Activated effector memory CD4-positive, alpha-beta T cell treated with anti-CD3 and anti-CD28 coated beads, Interleukin-2, amount 50 U/mL, for 16 hours (primary cell): ENCODE results near the gene FGD3.
"Not testable (repeated sequence)": the region's sequence is repeated elsewhere in the genome, so short reads cannot be mapped to it uniquely, and the experiment has no call there.

Experiments
- DNase-seq: peaks from one replicate; pipeline ENCODE4 v3.0.0-alpha.2; 2020

Gene FGD3

DNA sequence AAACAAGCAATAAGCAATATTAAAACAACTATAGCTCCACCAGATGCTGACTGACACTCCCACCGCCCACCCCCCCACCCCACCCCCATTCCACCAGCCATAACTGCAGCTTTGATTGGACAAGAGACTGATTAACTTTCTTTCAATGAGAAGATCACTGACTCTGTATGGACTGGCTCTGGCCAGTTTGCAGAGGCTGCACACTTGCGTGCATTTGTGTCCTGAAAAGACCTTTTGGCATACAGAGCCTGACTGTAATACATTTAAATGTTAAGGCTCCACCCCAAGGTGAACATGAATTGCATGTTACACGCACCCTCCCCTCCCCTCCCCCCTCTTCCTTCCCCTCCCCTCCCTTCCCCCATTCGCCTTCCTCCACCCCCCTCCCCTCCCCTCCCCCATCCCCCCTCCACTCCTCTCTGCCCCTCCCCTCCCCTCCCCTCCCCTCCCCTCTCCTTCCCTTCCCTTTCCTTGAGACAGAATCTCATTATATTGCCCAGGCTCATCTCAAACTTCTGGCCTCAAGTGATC, 31.1 kb downstream of the FGD3 start:
- DNase-seq = no peak

DNA sequence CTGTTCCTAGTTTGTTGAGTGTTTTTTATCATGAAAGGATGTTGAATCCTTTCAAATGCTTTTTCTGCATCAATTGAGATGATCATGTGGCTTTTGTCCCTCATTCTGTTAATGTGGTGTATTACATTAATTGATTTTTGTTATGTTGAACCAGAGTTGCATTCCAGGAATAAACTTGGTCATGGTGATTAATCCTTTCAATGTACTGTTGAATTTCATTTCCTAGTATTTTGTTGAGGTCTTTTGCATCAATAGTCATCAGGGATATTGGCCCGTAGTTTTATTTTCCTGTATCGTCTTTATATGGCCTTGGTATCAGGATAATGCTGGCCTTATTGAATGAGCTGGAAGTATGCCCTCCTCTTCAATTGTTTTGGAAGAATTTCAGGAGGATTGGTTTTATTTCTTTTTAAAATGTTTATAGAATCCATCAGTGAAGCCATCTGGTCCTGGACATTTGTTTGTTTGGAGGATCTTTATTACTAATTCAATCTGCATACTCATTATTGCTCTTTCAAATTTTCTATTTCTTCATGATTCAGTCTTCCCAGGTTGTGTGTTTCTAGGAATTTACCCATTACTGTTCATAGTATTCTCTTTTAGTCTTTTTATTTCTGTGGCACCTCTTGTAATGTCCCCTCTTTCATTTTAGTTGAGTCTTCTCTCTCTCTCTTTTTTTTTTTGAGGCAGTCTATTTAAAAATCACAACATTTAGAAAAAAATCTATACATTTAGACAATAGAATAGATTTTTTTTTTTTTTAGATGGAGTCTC, 32.1 kb downstream of the FGD3 start:
- DNase-seq = no peak

- peak; percentile 69 for DNase-seq
These were observed 32.9 kb downstream of the FGD3 start for GRCh38 chr9:92980085-92980745.

- no peak for DNase-seq
These were observed 34.8 kb downstream of the FGD3 start for GRCh38 chr9:92982130-92982529.

DNA sequence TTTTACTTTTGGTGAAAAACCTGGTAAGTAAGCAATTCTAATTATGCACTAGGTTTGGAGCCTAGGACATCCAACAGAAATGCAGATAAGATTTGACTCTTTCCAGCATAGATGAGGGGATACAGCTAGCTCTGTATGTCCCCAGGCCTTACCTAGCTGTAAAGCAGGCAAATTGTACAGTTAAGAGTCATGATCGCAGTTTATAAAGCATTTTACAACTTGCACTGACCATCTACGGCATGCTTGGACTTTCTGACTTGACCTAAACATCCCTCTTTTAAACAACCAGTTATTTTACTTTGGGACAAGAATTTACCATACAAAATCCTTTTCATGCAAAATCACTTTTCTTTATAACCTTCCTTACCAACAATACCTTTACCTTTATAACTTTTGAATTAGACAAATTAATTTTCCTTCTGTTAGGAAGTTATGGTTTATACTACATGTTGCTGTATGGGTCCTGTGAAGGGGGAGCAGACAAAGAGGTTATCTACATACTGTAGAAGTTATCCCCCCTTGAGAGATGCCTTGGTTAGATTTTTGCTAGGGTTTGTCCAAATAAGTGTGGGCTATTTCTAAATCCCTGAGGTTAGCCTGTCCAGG, 36.8 kb downstream of the FGD3 start:
- DNase-seq = no peak

DNA sequence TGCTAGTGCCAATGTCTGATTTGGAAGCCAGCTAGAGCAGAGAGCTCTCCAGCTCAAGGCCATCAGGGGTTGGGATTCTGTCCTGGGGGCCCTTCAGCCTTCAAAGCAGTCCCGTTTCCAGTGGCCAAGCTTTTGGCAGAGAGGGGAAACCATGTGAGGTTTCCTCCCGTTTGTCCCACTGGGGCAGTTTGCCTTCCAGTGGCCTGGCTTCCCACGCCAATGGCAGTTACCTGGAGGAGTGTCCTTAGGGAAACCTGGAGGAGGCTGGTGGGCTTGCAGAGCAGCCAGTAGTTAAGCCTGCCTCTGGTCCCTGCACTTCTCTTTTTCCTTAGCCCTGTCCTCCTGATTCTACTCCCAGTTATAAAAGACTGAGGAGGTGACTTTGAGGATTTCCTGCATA, 37.7 kb downstream of the FGD3 start:
- DNase-seq = peak; percentile 61

- DNase-seq = peak; percentile 81
These were observed 39.1 kb downstream of the FGD3 start for GRCh38 chr9:92986176-92987119.

- no peak for DNase-seq
These were observed 41.0 kb downstream of the FGD3 start for GRCh38 chr9:92988215-92988768.

DNA sequence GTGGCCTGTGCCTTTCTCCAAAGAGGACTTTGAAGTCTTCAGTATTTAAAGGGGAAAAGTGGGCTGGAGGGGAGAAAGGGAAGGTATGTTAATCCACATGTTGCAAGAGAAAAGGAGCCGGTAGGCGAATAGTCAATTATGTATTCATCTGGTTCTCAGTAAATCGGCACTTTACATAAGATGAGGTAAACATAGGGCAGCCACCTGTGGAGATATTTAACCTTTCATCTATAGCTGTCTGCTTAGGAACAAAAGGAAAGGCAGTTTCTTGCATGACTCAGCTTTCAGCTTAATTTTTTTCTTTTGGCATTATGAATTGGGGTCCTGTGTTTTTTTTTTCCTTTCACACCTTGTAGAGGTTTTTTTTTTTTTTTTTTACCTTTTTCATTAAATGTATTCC, 42.2 kb downstream of the FGD3 start:
- no peak for DNase-seq

DNA sequence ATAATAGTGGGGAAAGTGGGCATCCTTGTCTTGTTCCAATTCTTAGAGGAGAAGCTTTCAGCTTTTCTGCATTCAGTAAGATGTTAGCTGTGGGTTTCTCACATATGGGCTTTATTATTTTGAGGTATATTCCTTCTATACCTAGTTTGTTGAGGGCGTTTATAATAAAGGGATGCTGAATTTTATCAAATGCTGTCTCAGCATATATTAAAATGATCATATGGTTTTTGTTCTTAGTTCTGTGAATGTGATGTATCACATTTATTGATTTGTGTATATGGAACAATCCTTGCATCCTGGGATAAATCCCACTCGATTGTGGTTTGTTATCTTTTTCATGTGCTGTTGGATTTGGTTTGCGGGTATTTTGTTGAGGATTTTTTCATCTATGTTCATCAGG, 43.1 kb downstream of the FGD3 start:
- no peak for DNase-seq

DNA sequence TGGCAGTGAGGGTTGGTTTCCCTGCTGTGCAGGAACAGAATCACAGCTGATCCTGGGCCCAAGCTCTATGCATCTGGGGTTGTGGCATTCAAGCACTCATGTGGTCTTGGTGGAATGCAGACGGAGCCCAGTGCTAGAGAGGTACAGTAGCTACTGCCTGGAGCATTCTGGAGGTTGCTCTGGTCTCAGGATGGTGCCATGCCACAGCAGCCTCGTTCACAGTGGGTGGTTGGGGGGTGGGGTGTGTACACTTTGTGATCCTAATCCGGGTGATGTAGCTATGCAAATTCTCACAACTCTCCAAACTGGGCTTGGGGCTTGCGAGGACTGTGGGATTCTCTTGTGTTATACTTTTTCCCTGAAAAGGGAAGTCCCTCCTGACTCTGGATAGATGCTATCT, 45.2 kb downstream of the FGD3 start:
- no peak for DNase-seq

DNA sequence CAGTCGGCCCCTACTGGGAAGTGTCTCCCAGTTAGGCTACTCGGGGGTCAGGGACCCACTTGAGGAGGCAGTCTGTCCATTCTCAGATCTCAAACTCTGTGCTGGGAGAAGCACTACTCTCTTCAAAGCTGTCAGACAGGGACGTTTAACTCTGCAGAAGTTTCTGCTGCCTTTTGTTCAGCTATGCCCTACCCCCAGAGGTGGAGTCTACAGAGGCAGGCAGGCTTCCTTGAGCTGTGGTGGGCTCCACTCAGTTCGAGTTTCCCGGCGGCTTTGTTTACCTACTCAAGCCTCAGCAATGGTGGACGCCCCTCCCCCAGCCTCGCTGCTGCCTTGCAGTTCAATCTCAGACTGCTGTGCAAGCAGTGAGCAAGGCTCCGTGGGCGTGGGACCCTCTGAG, 51.5 kb downstream of the FGD3 start:
- not testable (repeated sequence) for DNase-seq

- no peak for DNase-seq
These were observed 53.7 kb downstream of the FGD3 start for GRCh38 chr9:93001031-93001430.

- DNase-seq = no peak
These were observed 55.4 kb downstream of the FGD3 start for GRCh38 chr9:93002700-93003099.

DNA sequence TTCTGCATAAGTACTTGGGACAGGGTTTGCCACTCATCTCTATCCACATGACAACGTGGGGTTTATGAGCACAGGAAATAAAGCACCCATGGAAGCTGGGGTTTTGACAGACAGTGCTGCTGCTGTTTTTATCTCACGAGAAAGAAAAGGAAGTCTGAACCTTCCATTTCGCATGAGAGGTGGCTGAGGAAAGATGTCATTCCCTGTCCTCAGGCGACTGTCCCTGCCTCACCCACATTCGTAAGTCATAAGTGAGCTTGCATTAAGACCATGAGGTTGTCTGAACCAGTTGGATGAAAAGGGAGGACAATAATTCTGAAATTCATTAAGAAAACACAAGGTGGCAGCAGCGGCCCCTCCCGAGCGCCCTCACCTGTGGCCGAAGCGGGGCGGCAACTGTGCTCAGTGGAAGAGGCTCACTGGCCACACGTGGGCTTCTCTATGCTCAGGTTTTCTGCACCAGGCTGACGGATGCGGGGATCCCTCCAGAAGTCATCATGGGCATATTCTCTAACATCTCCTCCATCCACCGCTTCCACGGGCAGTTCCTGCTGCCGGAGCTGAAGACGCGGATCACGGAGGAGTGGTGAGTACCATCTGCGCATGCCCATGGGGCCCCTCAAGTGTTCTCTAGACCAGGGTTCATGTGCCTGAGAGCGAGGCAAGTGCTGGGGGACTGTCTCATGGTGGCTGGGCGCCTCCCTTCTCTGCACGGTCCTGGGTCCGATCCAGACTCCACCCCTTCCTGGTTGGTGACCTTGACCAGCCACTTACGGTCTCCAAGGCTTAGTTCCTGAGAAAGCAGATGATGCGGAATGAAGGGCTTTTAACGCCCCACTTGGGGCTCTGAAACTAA, 56.5 kb downstream of the FGD3 start:
- DNase-seq = peak; percentile 86

DNA sequence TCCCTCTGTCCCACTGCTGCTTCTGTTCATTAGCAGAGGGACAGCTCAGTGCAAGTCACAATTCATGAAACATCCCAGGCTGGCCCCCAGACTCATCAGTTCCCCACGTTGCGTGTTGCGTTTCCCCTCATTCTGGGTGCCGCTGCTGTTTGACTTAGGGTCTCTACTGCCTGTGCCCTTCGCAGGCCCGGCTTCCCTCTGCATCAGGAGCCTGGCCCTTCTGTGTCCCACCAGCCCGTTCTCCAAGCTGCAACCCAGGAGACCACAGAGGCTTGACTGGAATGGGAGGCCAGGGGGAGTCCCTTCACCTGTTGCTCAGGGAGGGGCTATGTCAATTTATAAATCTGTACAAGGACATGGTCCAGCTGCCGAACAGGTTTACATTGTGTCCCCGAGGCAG, 57.2 kb downstream of the FGD3 start:
- no peak for DNase-seq

DNA sequence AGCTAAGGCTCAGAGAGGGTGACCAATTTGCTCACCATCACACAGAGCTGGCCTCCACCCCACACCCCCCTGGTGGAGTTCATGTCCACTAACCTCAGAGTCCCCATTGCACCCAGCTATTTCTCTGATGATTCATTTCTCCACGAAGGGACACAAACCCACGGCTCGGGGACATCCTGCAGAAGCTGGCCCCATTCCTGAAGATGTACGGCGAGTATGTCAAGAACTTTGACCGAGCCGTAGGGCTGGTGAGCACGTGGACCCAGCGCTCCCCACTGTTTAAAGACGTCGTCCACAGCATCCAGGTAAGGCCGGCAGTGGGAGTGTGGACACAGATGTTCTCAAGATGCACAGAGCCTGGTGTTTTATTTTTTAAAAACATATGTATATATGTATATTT, 58.6 kb downstream of the FGD3 start:
- DNase-seq = no peak

DNA sequence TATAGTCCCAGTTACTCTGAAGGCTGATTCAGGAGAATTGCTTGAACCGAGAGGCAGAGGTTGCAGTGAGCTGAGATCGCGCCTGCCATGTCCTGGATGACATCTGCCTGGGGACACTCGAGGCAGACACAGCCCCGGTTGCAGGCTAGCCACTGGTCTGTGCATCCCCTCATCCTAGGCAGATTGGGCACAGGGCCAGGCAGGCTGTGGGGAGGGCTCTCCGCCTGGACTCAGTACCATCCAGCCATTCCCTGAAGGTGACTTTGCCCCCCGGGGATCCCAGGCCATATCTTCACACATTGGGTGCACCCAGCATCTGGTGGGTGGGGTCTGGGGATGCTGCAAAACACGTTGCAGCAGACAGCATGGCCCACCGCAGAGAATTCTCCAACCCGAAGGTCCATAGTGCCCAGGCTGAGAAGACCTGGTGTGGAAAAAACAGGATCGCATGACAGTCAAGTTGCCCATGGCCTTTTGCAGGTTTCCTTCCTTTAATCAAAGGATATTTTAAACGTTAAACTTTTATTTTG, 60.3 kb downstream of the FGD3 start:
- DNase-seq = peak; percentile 54

GRCh38 chr9:93008457-93008856, 61.1 kb downstream of the FGD3 start:
- peak; percentile 21 for DNase-seq

DNA sequence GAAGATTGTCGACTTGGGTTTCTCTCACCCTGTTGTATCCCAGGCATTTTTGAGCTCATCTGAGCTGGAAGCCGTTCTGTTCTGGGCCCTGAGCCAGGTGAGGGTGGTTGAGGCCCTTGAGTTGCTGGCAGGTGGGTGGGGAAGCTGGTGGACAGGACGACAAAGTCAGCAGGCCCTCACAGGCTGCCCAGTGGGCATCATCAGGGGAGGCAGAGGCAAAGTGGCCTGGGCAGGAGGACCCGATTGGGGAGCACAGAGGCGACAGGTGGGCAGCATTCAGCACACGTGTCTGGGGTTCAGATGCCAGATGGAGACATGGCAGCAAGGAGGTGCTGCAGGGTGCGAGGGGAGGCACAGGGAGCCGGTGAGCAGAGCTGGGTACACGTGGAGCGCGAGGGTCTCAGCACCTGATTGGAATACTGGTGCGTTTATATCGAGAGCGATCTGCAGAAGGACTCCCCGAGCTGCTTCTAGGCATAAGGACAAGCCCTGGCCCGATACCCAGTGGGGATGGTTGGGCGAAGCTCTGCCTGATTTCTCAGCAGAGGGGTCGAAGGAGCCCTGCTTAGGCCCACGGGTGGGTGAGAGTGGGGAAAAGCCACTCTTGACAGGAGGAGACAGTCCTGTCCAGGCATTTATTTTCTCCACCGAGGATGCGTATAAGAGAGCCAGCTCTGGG, 62.2 kb downstream of the FGD3 start:
- DNase-seq = peak; percentile 53

DNA sequence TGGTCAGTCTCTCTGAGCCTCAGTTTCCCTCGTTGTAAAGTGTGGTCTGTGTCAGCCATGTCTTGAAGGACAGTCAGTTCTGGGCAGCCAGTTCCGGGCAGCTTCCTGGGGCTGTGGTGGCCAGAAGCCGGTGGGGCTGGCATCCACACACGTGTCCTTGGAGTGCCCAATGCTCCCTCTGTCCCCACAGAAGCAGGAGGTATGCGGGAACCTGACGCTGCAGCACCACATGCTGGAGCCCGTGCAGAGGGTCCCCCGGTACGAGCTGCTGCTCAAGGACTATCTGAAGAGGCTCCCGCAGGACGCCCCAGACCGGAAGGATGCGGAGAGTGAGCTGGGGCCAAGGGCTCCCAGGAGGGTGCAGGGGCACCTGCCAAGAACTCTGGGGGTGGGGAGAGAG, 62.7 kb downstream of the FGD3 start:
- peak; percentile 36 for DNase-seq
